ENCODE data around the gene DDRGK1.

DNA sequence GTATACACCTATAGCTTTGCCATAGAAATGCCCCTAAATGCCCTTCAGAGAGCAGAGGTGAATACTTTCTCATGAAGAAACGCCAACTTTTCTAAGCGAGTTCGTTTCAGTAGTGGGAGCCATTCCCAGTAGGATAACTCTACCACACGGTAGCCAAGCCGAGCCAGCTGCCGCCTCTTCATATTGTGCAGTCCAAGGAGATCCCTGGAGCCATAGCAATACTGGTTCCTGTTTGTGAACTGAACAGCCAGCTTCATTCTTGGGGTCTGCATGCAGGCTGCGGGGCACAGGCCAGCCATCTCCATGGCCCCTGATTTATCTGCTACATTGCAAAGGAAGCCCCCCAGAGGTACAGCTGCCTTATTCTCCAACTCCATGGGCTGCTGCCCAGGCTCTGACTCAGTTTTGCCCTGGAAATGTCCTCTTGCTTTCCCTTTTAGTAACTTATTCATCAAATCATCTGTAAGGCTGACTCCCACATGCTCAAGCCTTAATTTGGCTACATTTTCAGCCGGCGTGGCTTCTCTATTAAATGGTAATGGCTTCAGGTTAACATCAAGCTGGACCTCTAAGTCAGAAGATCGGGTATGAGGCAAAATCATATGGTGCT lies 57.6 kb downstream of the DDRGK1 start:
- TF ChIP-seq, protein P1, sequence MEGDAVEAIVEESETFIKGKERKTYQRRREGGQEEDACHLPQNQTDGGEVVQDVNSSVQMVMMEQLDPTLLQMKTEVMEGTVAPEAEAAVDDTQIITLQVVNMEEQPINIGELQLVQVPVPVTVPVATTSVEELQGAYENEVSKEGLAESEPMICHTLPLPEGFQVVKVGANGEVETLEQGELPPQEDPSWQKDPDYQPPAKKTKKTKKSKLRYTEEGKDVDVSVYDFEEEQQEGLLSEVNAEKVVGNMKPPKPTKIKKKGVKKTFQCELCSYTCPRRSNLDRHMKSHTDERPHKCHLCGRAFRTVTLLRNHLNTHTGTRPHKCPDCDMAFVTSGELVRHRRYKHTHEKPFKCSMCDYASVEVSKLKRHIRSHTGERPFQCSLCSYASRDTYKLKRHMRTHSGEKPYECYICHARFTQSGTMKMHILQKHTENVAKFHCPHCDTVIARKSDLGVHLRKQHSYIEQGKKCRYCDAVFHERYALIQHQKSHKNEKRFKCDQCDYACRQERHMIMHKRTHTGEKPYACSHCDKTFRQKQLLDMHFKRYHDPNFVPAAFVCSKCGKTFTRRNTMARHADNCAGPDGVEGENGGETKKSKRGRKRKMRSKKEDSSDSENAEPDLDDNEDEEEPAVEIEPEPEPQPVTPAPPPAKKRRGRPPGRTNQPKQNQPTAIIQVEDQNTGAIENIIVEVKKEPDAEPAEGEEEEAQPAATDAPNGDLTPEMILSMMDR (conservative IDR thresholded peaks at IDR 0.05; ENCODE audit: low read length), result no peak
- no peak for TF ChIP-seq EZH2phosphoT487 (IDR thresholded peaks at IDR 0.05; ENCODE audit: borderline replicate concordance)

All from Loucy (cell line).